VCaP (cell line): ENCODE measurements around the gene SS18L1.

ENCODE experiments used
- H3K27ac ChIP-seq: fragments of 450-650 bp; 2 replicates; pipeline ENCODE4 v1.5.1; 2017
- TF ChIP-seq, protein P1 (sequence below): fragments of 450-650 bp; conservative IDR thresholded peaks from 2 replicates; pipeline ENCODE4 v1.5.1; 2017; ENCODE audit warnings: mild to moderate bottlenecking, moderate library complexity

The SS18L1 gene

DNA sequence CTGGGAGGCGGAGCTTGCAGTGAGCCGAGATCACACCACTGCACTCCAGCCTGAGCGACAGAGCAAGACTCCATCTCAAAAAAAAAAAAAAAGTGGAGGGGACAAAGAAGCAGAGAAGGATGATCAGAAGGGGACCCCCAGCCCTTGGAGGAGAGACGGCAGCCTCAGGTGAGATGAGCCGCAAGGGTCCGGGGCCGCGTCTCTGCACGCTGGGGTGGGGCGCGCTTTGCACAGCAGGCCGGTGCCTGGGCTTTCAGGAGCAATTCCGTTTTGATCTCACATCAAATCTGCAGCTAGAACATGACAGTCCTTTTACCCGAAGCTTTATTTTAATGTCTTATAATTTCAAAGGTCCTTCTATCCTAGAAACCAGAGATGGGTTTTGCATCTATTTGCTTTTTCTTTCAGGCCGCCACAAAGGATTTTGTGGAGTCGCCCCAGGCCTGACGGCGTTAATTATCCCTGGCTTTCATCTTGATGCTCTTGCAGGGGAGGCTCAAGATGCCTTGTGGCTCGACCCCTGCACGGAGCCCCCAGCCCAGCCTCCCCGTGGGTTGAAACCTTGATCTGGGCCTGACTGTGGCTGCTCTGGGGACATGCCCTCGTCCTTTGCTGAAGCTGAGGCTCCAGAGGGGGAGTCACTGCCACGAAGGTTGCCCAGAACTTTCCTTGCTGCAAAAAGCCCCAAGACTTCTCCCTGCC is 59.3 kb downstream of the SS18L1 start:
- TF ChIP-seq, protein P1, sequence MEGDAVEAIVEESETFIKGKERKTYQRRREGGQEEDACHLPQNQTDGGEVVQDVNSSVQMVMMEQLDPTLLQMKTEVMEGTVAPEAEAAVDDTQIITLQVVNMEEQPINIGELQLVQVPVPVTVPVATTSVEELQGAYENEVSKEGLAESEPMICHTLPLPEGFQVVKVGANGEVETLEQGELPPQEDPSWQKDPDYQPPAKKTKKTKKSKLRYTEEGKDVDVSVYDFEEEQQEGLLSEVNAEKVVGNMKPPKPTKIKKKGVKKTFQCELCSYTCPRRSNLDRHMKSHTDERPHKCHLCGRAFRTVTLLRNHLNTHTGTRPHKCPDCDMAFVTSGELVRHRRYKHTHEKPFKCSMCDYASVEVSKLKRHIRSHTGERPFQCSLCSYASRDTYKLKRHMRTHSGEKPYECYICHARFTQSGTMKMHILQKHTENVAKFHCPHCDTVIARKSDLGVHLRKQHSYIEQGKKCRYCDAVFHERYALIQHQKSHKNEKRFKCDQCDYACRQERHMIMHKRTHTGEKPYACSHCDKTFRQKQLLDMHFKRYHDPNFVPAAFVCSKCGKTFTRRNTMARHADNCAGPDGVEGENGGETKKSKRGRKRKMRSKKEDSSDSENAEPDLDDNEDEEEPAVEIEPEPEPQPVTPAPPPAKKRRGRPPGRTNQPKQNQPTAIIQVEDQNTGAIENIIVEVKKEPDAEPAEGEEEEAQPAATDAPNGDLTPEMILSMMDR, result no peak
- H3K27ac ChIP-seq, result no peak overlapping the region

DNA sequence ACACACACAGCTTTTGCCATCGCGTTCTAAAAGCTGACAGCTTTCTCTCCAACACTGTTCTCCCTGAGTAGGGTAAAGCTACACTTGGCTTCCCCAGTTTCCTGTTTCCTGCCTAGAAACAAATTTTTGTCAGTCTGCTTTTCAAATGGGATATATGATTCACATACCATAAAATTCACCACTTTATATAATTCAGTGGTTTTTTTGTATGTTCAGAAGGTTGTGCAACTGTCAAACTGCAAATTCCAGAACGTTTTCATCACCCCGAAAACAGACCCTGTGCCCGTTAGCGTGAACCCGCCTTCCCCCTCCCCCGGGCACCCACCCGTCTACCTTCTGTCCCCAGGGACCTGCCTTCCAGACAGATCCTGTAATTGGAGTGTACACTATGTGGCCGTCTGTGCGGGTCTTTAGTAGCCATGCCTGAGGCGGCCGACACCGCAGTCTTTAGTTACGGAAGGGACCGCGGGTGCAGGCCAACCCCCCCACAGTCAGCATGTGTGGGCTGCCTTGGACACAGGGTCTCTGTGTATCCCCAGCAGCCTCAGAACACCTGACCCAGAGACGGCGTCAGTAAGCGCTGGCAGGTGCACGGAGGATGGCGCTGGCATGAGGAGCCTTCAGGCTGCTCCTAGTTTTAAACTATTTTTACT is 59.9 kb downstream of the SS18L1 start:
- no peak overlapping the region for H3K27ac ChIP-seq
- TF ChIP-seq, protein P1, result no peak

DNA sequence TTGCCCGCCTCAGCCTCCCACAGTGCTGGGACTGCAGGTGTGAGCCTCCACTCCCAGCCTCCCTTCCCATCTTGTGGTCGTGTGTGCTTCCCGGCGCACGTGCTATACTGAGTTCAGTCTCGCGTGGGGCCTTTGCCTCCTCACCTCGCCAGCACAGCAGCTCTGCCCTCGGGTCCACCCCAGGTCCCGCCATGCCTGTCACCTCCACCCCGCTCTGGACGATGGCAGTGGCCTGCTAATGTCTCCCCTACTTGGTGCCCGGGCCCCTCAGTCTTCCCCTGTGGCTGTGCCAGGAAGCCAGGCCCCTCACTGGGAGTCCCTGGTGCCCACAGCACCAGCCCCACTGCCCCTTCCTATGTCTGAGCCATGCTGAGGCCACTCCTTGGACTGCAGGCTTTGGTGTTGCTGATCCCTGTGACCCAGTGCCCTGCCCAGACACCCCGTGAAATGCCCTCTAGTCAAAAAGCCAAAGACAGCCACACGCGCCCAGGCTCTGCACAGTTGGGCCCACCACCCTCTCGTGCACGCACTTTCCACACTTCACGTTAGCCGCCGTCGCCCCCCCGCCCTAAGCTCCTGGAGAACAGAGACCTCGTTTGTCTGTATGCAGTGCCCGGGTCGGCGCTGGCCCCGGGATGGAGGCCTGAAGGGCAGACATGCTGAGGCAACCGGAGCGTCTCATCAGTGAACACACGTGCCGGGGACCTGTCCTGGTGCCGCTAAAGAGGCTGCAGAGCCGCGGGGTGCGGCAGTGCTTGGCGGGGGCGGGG is 62.2 kb downstream of the SS18L1 start:
- no peak overlapping the region for H3K27ac ChIP-seq
- TF ChIP-seq, protein P1, result no peak

DNA sequence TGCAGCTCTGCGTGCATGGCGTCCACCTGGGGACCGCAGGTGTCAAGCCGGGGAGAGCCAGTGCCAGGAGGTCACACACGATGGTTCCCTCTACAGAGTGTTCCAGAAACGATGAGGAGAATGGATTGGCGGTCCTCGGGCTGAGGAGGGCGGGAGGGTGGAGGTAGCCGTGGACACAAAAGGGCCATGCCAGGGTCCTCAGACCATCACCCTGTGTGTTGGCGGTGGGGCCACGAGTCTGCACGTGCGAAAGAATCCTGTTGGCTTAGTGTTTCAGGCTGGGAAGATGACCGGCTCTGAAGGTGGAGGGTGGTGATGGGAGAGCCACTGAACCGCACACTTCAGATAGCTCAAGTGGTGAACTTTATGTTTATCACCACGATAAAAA is 62.8 kb downstream of the SS18L1 start:
- H3K27ac ChIP-seq, result no peak overlapping the region

DNA sequence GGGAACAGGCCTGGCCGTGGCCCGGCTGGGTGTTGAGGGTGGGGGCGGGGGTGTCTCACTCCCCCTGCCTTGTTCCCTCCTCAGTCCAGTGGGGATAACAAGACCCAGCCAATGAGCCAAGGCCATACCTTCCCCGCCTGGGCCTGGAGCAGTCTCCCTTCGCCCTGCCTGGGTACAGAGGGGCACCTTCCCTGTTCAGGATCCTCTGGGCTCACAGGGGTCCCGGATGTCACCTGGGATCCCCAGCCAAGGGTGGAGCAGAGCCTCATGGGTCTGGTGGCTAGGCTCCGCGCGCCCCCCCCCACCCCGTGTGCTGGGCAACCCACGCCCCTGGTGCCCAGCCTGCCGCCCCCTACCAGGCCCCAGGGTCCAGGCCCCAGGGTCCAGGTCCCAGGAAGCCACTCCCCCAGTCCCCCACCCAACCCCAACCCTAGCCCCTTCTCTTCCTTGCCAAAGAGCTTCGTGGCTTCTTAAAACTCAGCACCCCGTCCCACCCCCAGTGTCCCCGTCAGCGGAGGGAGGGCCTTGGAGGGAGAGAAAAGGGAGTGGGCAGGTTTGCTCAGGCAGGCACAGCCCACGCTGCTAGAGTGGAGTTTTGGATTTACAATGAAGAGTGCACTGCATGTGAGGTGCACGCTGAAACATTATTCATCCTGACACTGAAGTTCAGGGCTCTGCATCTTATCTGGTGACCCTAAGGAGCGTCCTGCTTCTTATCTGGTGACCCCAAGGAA is 64.7 kb downstream of the SS18L1 start:
- TF ChIP-seq, protein P1, result no peak
- H3K27ac ChIP-seq, result no peak overlapping the region

More for the DNA sequence above, 62.8 kb downstream of the SS18L1 start:
- TF ChIP-seq, protein P1, result no peak

DNA sequence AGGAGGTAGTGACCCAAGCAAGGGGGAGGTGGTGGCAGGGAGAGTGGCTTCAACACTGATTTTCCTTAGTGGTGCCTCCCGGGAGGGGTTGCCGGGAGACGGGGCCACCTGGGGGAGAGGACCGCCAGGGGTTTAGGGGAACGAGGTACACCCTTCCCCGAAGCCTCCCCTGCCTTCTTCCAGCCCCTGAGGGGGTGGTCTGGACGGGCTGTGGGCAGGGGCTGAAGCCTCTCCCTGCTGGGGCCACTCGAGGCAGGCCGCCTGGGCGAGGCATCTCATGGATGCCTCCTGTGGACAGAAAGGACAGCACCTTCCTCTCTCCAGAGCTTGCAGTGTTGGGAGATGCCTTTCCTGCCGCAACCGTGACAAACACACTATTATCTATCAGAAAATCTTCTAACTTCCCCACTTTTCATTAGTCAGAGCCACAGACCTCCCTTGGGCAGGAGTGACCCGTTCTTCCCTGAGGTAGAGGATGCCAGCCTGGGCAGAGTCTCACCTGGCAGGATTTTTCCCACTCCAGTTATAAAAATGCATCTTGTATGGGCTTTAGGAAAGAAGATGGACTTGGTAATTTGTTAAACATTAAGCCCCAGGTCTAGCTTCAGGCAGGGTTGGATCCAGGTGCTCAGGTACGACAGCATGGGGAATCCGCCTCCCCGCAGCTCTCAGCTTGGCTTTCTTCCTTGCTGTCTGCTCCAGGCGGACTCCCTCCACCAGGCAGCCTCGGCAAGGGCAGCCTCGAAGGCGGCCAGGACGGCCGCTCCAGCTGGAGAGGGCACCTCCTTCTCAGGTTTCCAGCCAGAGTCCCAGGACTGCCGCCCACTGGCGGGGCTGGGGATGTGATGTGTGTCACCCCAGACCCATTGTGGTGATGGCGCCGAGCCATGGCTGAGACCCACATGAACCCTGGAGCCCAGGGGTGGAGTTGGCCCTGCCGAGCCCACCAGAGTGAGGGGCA is 65.5 kb downstream of the SS18L1 start:
- H3K27ac ChIP-seq, result no peak overlapping the region
- TF ChIP-seq, protein P1, result no peak
